GM12875 (cell line): ENCODE measurements around the gene ABLIM3.
A peak's percentile ranks its signal among the peaks of the same experiment; 100 is the strongest.

Experiments used
- H3K4me3 ChIP-seq: one replicate; pipeline ENCODE4 v1.5.1; 2011; ENCODE audit warnings: low read depth, low read length, control low read depth
- CTCF ChIP-seq: IDR thresholded peaks from 2 replicates; pipeline ENCODE4 v1.5.1; 2011; ENCODE audit warnings: low read depth, mild to moderate bottlenecking, control low read depth, inconsistent platforms, low read length, moderate library complexity, borderline replicate concordance; ENCODE audit not compliant: insufficient read depth

The ABLIM3 gene

GRCh38 chr5:149141224-149141956 lies at the start of gene ABLIM3:
Gene ABLIM3 (plus strand): TSS chr5:149141493. CDS start chr5:149142096, 603 bp downstream.
- peak; percentile 83 for TF ChIP-seq CTCF
- peak within 1 kb of the TSS; percentile 28 for H3K4me3 ChIP-seq

GRCh38 chr5:149093625-149094024 lies 47.7 kb upstream of the ABLIM3 start:
- TF ChIP-seq CTCF = no peak
- no peak overlapping the region for H3K4me3 ChIP-seq

GRCh38 chr5:149094996-149095395 lies 46.3 kb upstream of the ABLIM3 start:
- H3K4me3 ChIP-seq = no peak overlapping the region
- no peak for TF ChIP-seq CTCF

GRCh38 chr5:149099920-149100319 lies 41.4 kb upstream of the ABLIM3 start:
- no peak for TF ChIP-seq CTCF
- H3K4me3 ChIP-seq = no peak overlapping the region

GRCh38 chr5:149100331-149100730 lies 41.0 kb upstream of the ABLIM3 start:
- no peak for TF ChIP-seq CTCF
- H3K4me3 ChIP-seq = no peak overlapping the region

- TF ChIP-seq CTCF = no peak
- no peak overlapping the region for H3K4me3 ChIP-seq
Observed at GRCh38 chr5:149108651-149109280, 32.5 kb upstream of the ABLIM3 start.

- no peak for TF ChIP-seq CTCF
- no peak overlapping the region for H3K4me3 ChIP-seq
Observed at GRCh38 chr5:149110406-149110805, 30.9 kb upstream of the ABLIM3 start.
